HG03439 (cell line): Measurements from ENCODE around the gene FBN2.

ENCODE experiments used
- ATAC-seq: cut with Tn5 transposase; IDR thresholded peaks from one replicate; pipeline ENCODE4 v1.9.1; 2021; ENCODE audit warnings: mild to moderate bottlenecking, moderate library complexity; ENCODE audit not compliant: unreplicated experiment

FBN2 gene

GRCh38 chr5:128538000-128538249 is at the start of gene FBN2:
Gene FBN2 (minus strand): TSS chr5:128538245. CDS start chr5:128537603, 642 bp downstream.
- ATAC-seq, result no peak

- no peak for ATAC-seq
Measured at GRCh38 chr5:128587275-128587674, 49.2 kb upstream of the FBN2 start.

GRCh38 chr5:128586848-128587247 is 48.8 kb upstream of the FBN2 start:
- no peak for ATAC-seq

- ATAC-seq, result no peak
Measured at GRCh38 chr5:128579639-128580038, 41.6 kb upstream of the FBN2 start.

- no peak for ATAC-seq
Measured at GRCh38 chr5:128579093-128579492, 41.0 kb upstream of the FBN2 start.

GRCh38 chr5:128574041-128574440 is 36.0 kb upstream of the FBN2 start:
- no peak for ATAC-seq

- ATAC-seq, result no peak
Measured at GRCh38 chr5:128572930-128573319, 34.9 kb upstream of the FBN2 start.

- ATAC-seq, result no peak
Measured at GRCh38 chr5:128572051-128572929, 34.2 kb upstream of the FBN2 start.

- ATAC-seq, result no peak
Measured at GRCh38 chr5:128566178-128566577, 28.1 kb upstream of the FBN2 start.

- no peak for ATAC-seq
Measured at GRCh38 chr5:128559300-128560297, 21.6 kb upstream of the FBN2 start.

GRCh38 chr5:128553747-128554146 is 15.7 kb upstream of the FBN2 start:
- ATAC-seq, result no peak

- no peak for ATAC-seq
Measured at GRCh38 chr5:128551476-128551875, 13.4 kb upstream of the FBN2 start.

- ATAC-seq, result no peak
Measured at GRCh38 chr5:128549496-128549895, 11.5 kb upstream of the FBN2 start.

GRCh38 chr5:128546658-128547281 is 8.7 kb upstream of the FBN2 start:
- no peak for ATAC-seq

GRCh38 chr5:128541385-128541784 is 3.3 kb upstream of the FBN2 start:
- ATAC-seq, result no peak

- no peak for ATAC-seq
Measured at GRCh38 chr5:128539038-128539429, 989 bp upstream of the FBN2 start.

GRCh38 chr5:128538250-128539037 is 399 bp upstream of the FBN2 start:
- ATAC-seq, result no peak

GRCh38 chr5:128537221-128537999 is 635 bp downstream of the FBN2 start:
- no peak for ATAC-seq

- no peak for ATAC-seq
Measured at GRCh38 chr5:128536254-128537220, 1.5 kb downstream of the FBN2 start.
